OCI-LY1 (cell line): ENCODE measurements around the gene RNF169.

Source experiments
- EZH2 ChIP-seq: fragments of 200-600 bp; sonication (generic), shearing (Covaris generic); IDR thresholded peaks from 2 replicates; pipeline ENCODE4 v1.8.0; 2017; ENCODE audit warnings: borderline replicate concordance, mixed run types, mild to moderate bottlenecking, antibody characterized with exemption, low read length, moderate library complexity, mixed read lengths
- TF ChIP-seq, protein P1 (sequence below): fragments of 200-600 bp; sonication (generic), shearing (Covaris generic); IDR thresholded peaks from 2 replicates; pipeline ENCODE4 v1.5.1; 2017; ENCODE audit warnings: mild to moderate bottlenecking, antibody characterized with exemption, low read length, moderate library complexity, mixed read lengths

DNA sequence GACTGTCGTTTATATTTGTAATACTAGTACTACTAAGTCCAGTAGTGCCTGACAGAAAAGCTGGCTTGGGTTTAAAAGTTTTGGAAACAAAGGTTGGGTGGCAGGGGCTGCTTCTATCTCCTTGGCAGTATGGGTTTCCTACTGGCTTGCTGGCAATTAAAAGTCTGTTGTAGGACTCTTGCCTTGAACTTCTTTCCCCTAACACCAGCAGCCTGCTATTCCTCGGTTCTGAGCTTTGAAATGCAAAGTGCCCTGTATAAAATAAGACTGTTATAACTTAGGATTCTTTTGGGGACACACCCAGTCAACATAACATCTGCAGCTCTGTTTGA is 1.3 kb downstream of the RNF169 start:
- TF ChIP-seq, protein P1, sequence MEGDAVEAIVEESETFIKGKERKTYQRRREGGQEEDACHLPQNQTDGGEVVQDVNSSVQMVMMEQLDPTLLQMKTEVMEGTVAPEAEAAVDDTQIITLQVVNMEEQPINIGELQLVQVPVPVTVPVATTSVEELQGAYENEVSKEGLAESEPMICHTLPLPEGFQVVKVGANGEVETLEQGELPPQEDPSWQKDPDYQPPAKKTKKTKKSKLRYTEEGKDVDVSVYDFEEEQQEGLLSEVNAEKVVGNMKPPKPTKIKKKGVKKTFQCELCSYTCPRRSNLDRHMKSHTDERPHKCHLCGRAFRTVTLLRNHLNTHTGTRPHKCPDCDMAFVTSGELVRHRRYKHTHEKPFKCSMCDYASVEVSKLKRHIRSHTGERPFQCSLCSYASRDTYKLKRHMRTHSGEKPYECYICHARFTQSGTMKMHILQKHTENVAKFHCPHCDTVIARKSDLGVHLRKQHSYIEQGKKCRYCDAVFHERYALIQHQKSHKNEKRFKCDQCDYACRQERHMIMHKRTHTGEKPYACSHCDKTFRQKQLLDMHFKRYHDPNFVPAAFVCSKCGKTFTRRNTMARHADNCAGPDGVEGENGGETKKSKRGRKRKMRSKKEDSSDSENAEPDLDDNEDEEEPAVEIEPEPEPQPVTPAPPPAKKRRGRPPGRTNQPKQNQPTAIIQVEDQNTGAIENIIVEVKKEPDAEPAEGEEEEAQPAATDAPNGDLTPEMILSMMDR, result no peak
- no peak for TF ChIP-seq EZH2
